WTC11 (cell line): Measurements from ENCODE around the gene GSTK1. TPM values are rescaled to one million over a fixed set of nuclear protein-coding genes. Genes with fewer than 3 reads are reported as not detected.

ENCODE experiments used
- ATAC-seq: fragments of 200-7000 bp; cut with Tn5 transposase; 2 replicates; pipeline ENCODE4 v1.10.0; 2021; ENCODE audit warnings: mild to moderate bottlenecking, moderate library complexity
- CTCF ChIA-PET: fragments of 300-600 bp; sonication (Branson Sonifier 250); formaldehyde crosslinking; loops from one replicate; lab custom pipeline; 2021; ENCODE audit warnings: antibody characterized with exemption; lab: Charles Lee
- POLR2A ChIA-PET: fragments of 350-600 bp; sonication (Branson Sonifier 250); formaldehyde crosslinking; loops from one replicate; lab custom pipeline; 2021; ENCODE audit warnings: antibody characterized with exemption; lab: Charles Lee
- DNase-seq: peaks from one replicate; pipeline ENCODE4 v3.0.0; 2021; ENCODE audit warnings: low spot score
- H3K27ac Mint-ChIP-seq: 2 replicates; pipeline ENCODE4 v1.8.0; 2021; ENCODE audit warnings: mixed read lengths
- H3K27me3 Mint-ChIP-seq: 2 replicates; pipeline ENCODE4 v1.8.0; 2021; ENCODE audit warnings: low read depth, mild to moderate bottlenecking, moderate library complexity, mixed read lengths
- H3K36me3 Mint-ChIP-seq: 2 replicates; pipeline ENCODE4 v1.8.0; 2021; ENCODE audit warnings: mixed read lengths
- H3K4me1 Mint-ChIP-seq: 2 replicates; pipeline ENCODE4 v1.8.0; 2022; ENCODE audit warnings: mixed read lengths
- H3K4me3 Mint-ChIP-seq: 2 replicates; pipeline ENCODE4 v1.8.0; 2021; ENCODE audit warnings: mild to moderate bottlenecking, moderate library complexity, mixed read lengths
- H3K9me3 Mint-ChIP-seq: 2 replicates; pipeline ENCODE4 v1.8.0; 2021; ENCODE audit warnings: mixed read lengths
- CREB1 ChIP-seq: sonication (generic); formaldehyde crosslinking; IDR thresholded peaks from 2 replicates; pipeline ENCODE4 v1.8.0; 2023; ENCODE audit warnings: mild to moderate bottlenecking, missing genetic modification reagents
- CREM ChIP-seq: sonication (generic); formaldehyde crosslinking; IDR thresholded peaks from 2 replicates; pipeline ENCODE4 v1.8.1; 2022; ENCODE audit warnings: mild to moderate bottlenecking, missing genetic modification reagents, moderate library complexity
- ELF4 ChIP-seq: sonication (generic); formaldehyde crosslinking; IDR thresholded peaks from 2 replicates; pipeline ENCODE4 v1.8.1; 2022; ENCODE audit warnings: low read depth, mild to moderate bottlenecking, moderate library complexity, missing genetic modification reagents
- EMX1 ChIP-seq: fragments of 250-450 bp; sonication (Bioruptor Pico); IDR thresholded peaks from 2 replicates; pipeline ENCODE4 v1.8.0; 2021; ENCODE audit warnings: mild to moderate bottlenecking
- ESRRA ChIP-seq: sonication (generic); formaldehyde crosslinking; IDR thresholded peaks from 2 replicates; pipeline ENCODE4 v1.8.1; 2022; ENCODE audit warnings: mild to moderate bottlenecking, missing genetic modification reagents, borderline replicate concordance
- ETV6 ChIP-seq: sonication (generic); formaldehyde crosslinking; IDR thresholded peaks from 2 replicates; pipeline ENCODE4 v1.8.1; 2022; ENCODE audit warnings: mild to moderate bottlenecking, missing genetic modification reagents
- FOXK1 ChIP-seq: sonication (generic); formaldehyde crosslinking; IDR thresholded peaks from 2 replicates; pipeline ENCODE4 v1.8.0; 2022; ENCODE audit warnings: mild to moderate bottlenecking, moderate library complexity, missing genetic modification reagents
- GRHL2 ChIP-seq: fragments of 250-450 bp; sonication (Bioruptor Pico); IDR thresholded peaks from 2 replicates; pipeline ENCODE4 v1.8.0; 2022; ENCODE audit warnings: mild to moderate bottlenecking, moderate library complexity; ENCODE audit not compliant: insufficient replicate concordance, severe bottlenecking
- MYBL2 ChIP-seq: sonication (generic); formaldehyde crosslinking; IDR thresholded peaks from 2 replicates; pipeline ENCODE4 v1.8.1; 2023; ENCODE audit warnings: mild to moderate bottlenecking, moderate library complexity, missing genetic modification reagents
- NFATC4 ChIP-seq: fragments of 250-450 bp; sonication (Bioruptor Pico); IDR thresholded peaks from 2 replicates; pipeline ENCODE4 v1.9.0; 2021; ENCODE audit warnings: mild to moderate bottlenecking
- NFE2L1 ChIP-seq: sonication (generic); formaldehyde crosslinking; IDR thresholded peaks from 2 replicates; pipeline ENCODE4 v1.8.1; 2023; ENCODE audit warnings: missing genetic modification reagents
- NFYB ChIP-seq: sonication (generic); formaldehyde crosslinking; conservative IDR thresholded peaks from 2 replicates; pipeline ENCODE4 v1.8.0; 2022; ENCODE audit warnings: low read depth, missing genetic modification reagents
- NR1H2 ChIP-seq: sonication (generic); formaldehyde crosslinking; IDR thresholded peaks from 2 replicates; pipeline ENCODE4 v1.9.0; 2021; ENCODE audit warnings: mild to moderate bottlenecking, moderate library complexity, missing genetic modification reagents
- PRRX2 ChIP-seq: fragments of 250-450 bp; sonication (Bioruptor Pico); IDR thresholded peaks from 2 replicates; pipeline ENCODE4 v1.8.0; 2021; ENCODE audit warnings: mild to moderate bottlenecking
- SP1 ChIP-seq: sonication (generic); formaldehyde crosslinking; conservative IDR thresholded peaks from 2 replicates; pipeline ENCODE4 v1.8.1; 2022; ENCODE audit warnings: missing genetic modification reagents
- ZNF263 ChIP-seq: sonication (generic); formaldehyde crosslinking; IDR thresholded peaks from 2 replicates; pipeline ENCODE4 v1.8.1; 2022; ENCODE audit warnings: low read depth, mild to moderate bottlenecking, moderate library complexity, missing genetic modification reagents
- ZNF317 ChIP-seq: sonication (generic); formaldehyde crosslinking; IDR thresholded peaks from 2 replicates; pipeline ENCODE4 v1.8.1; 2023; ENCODE audit warnings: low read depth, mild to moderate bottlenecking, moderate library complexity, missing genetic modification reagents, borderline replicate concordance
- ZNF423 ChIP-seq: fragments of 250-450 bp; sonication (Bioruptor Pico); IDR thresholded peaks from 2 replicates; pipeline ENCODE4 v2.1.2; 2022; ENCODE audit warnings: mild to moderate bottlenecking, moderate library complexity
- ZNF671 ChIP-seq: fragments of 250-450 bp; sonication (Bioruptor Pico); IDR thresholded peaks from 2 replicates; pipeline ENCODE4 v1.8.0; 2021; ENCODE audit warnings: mild to moderate bottlenecking
- ZSCAN18 ChIP-seq: fragments of 250-450 bp; sonication (Bioruptor Pico); IDR thresholded peaks from 2 replicates; pipeline ENCODE4 v2.1.2; 2022; ENCODE audit warnings: mild to moderate bottlenecking, moderate library complexity
- total RNA-seq: library from RNA; stranded (reverse); gene quantifications from 3 replicates; pipeline ENCODE4 v1.2.3, GENCODE V29; 2021
- TF ChIP-seq, protein P1 (sequence below): sonication (generic); formaldehyde crosslinking; IDR thresholded peaks from 2 replicates; pipeline ENCODE4 v1.8.1; 2023; ENCODE audit warnings: mild to moderate bottlenecking, missing genetic modification reagents, moderate library complexity
- TF ChIP-seq, protein P2 (sequence below): sonication (generic); formaldehyde crosslinking; IDR thresholded peaks from 2 replicates; pipeline ENCODE4 v1.8.0; 2023; ENCODE audit warnings: missing genetic modification reagents, mild to moderate bottlenecking, borderline replicate concordance
- TF ChIP-seq, protein P3 (sequence below): fragments of 250-450 bp; sonication (Bioruptor Pico); IDR thresholded peaks from 2 replicates; pipeline ENCODE4 v1.9.0; 2021; ENCODE audit warnings: moderate library complexity, mild to moderate bottlenecking, inconsistent platforms, borderline replicate concordance
- TF ChIP-seq, protein P4 (sequence below): sonication (generic); formaldehyde crosslinking; IDR thresholded peaks from 2 replicates; pipeline ENCODE4 v1.8.1; 2022; ENCODE audit warnings: mild to moderate bottlenecking, missing genetic modification reagents, moderate library complexity, borderline replicate concordance

GSTK1 gene
- total RNA-seq, 1 experiment from 2014 or later = 30.1 TPM

DNA sequence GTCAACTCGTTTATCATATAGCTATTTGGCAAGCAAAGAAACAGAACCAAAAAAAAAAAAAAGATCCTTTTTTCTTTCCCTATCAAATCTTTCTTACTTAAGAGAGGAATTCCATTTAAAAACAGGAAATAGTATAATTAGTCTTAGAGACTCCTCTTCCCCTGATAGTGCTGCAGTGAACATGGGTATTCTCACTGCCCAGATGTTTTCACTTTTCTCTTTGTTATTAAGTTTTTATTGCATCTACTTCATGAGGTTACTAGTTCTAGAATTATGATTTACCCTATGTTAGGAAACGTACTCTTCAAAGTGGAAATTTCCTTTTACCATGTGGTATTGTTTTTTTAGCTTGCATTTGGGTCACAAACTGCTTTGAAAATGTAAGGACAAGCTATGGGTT lies 33.4 kb downstream of the GSTK1 start:
- no peak for TF ChIP-seq ETV6
- TF ChIP-seq SP1 (CRISPR knock-in tag) = no peak
- no peak for TF ChIP-seq NFATC4 (CRISPR knock-in tag)
- no peak for TF ChIP-seq ZNF423
- no peak for TF ChIP-seq CREB1 (CRISPR knock-in tag)
- TF ChIP-seq, protein P1, sequence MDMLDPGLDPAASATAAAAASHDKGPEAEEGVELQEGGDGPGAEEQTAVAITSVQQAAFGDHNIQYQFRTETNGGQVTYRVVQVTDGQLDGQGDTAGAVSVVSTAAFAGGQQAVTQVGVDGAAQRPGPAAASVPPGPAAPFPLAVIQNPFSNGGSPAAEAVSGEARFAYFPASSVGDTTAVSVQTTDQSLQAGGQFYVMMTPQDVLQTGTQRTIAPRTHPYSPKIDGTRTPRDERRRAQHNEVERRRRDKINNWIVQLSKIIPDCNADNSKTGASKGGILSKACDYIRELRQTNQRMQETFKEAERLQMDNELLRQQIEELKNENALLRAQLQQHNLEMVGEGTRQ (CRISPR knock-in tag) = no peak
- TF ChIP-seq ZNF671 (CRISPR knock-in tag) = no peak
- TF ChIP-seq NR1H2 (CRISPR knock-in tag) = no peak
- no peak for TF ChIP-seq FOXK1
- no peak for TF ChIP-seq CREM (CRISPR knock-in tag)
- no peak for TF ChIP-seq GRHL2 (CRISPR knock-in tag)
- no peak for TF ChIP-seq PRRX2 (CRISPR knock-in tag)
- TF ChIP-seq, all 79 proteins: peak for 0
- H3K27me3 Mint-ChIP-seq = no peaks in the 10 kb centered on the region
- POLR2A ChIA-PET = interaction anchor here (0.8 kb wide), 1 partner anchor 8 kb away, joined by 3 read pairs; the partner anchor contains the start of gene CASP2

GRCh38 chr7:143299346-143299745 lies 36.1 kb downstream of the GSTK1 start:
- Mint-ChIP-seq H3K27me3 (no peaks in the 10 kb centered on the region), H3K9me3 (no peaks in the 10 kb centered on the region), H3K27ac (no peak overlapping the region), H3K4me1 (no peaks in the 10 kb centered on the region), H3K4me3 (no peak overlapping the region), H3K36me3 (peaks cover 89% of the 10 kb centered on the region)
- ATAC-seq (no peak), DNase-seq (no peak)
- POLR2A ChIA-PET = interaction anchor here (1.1 kb wide), 1 partner anchor 36 kb away, joined by 3 read pairs; the partner anchor contains the start of gene GSTK1
- TF ChIP-seq ZNF263 (CRISPR knock-in tag) (no peak), EMX1 (CRISPR knock-in tag) (no peak), NFYB (CRISPR knock-in tag) (no peak), MYBL2 (no peak), ELF4 (CRISPR knock-in tag) (no peak), NR1H2 (CRISPR knock-in tag) (no peak), ZSCAN18 (no peak), ESRRA (no peak), GRHL2 (CRISPR knock-in tag) (no peak), NFE2L1 (CRISPR knock-in tag) (no peak), ZNF317 (CRISPR knock-in tag) (no peak)
- TF ChIP-seq, protein P2, sequence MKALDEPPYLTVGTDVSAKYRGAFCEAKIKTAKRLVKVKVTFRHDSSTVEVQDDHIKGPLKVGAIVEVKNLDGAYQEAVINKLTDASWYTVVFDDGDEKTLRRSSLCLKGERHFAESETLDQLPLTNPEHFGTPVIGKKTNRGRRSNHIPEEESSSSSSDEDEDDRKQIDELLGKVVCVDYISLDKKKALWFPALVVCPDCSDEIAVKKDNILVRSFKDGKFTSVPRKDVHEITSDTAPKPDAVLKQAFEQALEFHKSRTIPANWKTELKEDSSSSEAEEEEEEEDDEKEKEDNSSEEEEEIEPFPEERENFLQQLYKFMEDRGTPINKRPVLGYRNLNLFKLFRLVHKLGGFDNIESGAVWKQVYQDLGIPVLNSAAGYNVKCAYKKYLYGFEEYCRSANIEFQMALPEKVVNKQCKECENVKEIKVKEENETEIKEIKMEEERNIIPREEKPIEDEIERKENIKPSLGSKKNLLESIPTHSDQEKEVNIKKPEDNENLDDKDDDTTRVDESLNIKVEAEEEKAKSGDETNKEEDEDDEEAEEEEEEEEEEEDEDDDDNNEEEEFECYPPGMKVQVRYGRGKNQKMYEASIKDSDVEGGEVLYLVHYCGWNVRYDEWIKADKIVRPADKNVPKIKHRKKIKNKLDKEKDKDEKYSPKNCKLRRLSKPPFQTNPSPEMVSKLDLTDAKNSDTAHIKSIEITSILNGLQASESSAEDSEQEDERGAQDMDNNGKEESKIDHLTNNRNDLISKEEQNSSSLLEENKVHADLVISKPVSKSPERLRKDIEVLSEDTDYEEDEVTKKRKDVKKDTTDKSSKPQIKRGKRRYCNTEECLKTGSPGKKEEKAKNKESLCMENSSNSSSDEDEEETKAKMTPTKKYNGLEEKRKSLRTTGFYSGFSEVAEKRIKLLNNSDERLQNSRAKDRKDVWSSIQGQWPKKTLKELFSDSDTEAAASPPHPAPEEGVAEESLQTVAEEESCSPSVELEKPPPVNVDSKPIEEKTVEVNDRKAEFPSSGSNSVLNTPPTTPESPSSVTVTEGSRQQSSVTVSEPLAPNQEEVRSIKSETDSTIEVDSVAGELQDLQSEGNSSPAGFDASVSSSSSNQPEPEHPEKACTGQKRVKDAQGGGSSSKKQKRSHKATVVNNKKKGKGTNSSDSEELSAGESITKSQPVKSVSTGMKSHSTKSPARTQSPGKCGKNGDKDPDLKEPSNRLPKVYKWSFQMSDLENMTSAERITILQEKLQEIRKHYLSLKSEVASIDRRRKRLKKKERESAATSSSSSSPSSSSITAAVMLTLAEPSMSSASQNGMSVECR = no peak
- TF ChIP-seq, protein P3, sequence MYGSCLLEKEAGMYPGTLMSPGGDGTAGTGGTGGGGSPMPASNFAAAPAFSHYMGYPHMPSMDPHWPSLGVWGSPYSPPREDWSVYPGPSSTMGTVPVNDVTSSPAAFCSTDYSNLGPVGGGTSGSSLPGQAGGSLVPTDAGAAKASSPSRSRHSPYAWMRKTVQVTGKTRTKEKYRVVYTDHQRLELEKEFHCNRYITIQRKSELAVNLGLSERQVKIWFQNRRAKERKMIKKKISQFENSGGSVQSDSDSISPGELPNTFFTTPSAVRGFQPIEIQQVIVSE = no peak
- TF ChIP-seq, protein P4, sequence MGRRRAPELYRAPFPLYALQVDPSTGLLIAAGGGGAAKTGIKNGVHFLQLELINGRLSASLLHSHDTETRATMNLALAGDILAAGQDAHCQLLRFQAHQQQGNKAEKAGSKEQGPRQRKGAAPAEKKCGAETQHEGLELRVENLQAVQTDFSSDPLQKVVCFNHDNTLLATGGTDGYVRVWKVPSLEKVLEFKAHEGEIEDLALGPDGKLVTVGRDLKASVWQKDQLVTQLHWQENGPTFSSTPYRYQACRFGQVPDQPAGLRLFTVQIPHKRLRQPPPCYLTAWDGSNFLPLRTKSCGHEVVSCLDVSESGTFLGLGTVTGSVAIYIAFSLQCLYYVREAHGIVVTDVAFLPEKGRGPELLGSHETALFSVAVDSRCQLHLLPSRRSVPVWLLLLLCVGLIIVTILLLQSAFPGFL (CRISPR knock-in tag) = no peak
- CTCF ChIA-PET = interaction anchor here (0.7 to 1.5 kb wide), 14 partner anchors 10 to 426 kb away, joined by 3 to 9 read pairs (median 4); partner anchors contain the start of genes CASP2 and GSTK1

More for the DNA sequence above, 33.4 kb downstream of the GSTK1 start:
- Mint-ChIP-seq H3K9me3 (no peaks in the 10 kb centered on the region), H3K4me1 (no peaks in the 10 kb centered on the region), H3K27ac (no peak overlapping the region), H3K4me3 (no peak overlapping the region), H3K36me3 (peaks cover 90% of the 10 kb centered on the region)
- CTCF ChIA-PET = interaction anchor here (0.6 to 1.6 kb wide), 4 partner anchors 8 to 340 kb away, joined by 3 to 5 read pairs (median 4); no protein-coding TSS in a partner anchor
- ATAC-seq (no peak), DNase-seq (no peak)
